ENCODE results near the gene ZNF804B. TPM values are rescaled to one million over a fixed set of nuclear protein-coding genes. Genes with fewer than 3 reads are reported as not detected.

ZNF804B gene
- 6.9 TPM for total RNA-seq

- no peak for FAIRE-seq
- peak; percentile 18 to 34 for DNase-seq (ENCODE audit: low spot score in 2 of 2)
Measured at GRCh38 chr7:88759230-88760135, at the start of gene ZNF804B. ZNF804B (plus strand) TSS chr7:88759700; CDS start chr7:88759977, 277 bp downstream.

- FAIRE-seq (no peak), DNase-seq (ENCODE audit: low spot score in 2 of 2) (no peak)
Measured at GRCh38 chr7:88735920-88736319, 23.6 kb upstream of the ZNF804B start.

GRCh38 chr7:88737632-88738031, 21.9 kb upstream of the ZNF804B start:
- DNase-seq (ENCODE audit: low spot score in 2 of 2) (no peak), FAIRE-seq (no peak)

GRCh38 chr7:88746126-88746525, 13.4 kb upstream of the ZNF804B start:
- FAIRE-seq (no peak), DNase-seq (ENCODE audit: low spot score in 2 of 2) (no peak)

- DNase-seq (ENCODE audit: low spot score in 2 of 2) = no peak
- no peak for FAIRE-seq
Measured at GRCh38 chr7:88756802-88757201, 2.7 kb upstream of the ZNF804B start.

DNA sequence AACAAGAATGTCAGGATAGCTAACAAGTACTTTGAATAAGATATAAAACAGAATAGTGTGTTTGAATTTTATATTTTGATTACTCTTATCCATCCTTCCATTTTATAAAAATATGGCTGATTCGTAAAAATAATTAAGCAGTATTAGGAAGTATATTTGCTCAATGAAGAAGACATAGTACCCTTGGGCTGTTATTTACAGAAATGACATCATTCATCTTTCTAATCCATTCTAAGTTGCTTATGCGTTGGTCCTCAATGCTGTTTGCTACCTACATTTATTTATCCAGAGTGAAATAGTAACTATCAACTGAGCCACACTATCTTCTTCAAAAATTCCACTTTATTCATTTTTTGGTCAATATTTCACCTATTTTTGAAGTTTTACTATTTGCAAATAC, 2.1 kb upstream of the ZNF804B start:
- FAIRE-seq = no peak
- DNase-seq (ENCODE audit: low spot score in 2 of 2) = no peak

DNA sequence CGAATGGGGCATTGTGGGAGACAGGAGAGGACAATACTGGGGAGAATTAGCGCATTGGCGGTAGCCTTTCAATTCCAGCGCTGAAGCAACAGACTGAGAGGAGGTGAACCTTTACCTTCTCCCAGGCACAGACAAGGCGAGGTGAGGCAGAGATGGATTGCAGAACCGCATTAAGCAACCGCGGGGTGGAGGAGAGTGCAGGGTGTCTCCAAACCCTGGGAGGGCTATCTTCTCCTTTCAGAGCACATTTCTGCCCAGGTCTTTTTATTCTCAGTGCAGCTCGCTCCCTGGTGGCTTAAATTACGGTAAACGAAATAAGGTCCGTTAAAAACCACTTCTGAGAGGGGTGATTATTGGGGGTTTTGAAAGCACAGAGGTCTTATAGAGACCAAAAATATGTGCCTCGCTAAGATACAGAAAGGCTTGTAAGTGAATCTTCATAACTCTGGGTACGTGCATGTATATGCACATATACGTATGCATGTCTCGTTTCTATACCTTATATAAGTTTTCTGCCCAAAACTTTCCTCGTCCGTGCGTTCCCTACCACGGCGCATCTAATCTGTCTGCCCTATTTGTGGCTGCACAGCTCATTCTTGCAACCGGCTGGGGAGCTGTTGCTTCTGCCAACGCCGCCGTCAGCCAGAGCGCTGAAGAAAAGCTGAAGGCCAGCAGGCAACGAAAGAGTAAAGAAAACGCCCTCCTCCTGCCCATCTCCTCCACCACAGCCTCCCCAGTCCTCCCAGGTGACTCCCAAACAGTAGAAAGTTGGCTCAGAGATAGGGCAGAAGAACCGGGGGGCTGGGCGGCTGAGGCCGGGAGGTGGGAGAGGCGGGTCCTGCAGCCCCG, 895 bp upstream of the ZNF804B start:
- DNase-seq (ENCODE audit: low spot score in 2 of 2) (peak; percentile 23 to 26), FAIRE-seq (no peak)

DNA sequence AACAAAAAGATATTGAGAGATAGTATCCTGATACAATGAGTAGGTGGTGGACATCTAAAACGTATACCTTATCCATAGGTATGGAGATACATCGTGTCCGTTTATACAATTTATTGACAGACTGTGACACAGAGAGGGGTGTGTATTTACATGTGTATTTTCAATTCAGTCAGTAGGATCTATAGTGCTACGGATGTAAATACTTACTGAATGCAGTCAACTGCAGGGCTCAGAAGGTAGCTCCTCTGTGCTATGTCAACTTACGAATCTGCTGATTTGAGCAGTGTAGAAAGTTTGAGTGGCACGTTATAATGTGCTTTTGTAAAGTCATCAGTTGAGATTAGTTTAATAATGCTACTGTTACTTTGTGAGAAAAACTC, 626 bp downstream of the ZNF804B start:
- FAIRE-seq = no peak
- DNase-seq (ENCODE audit: low spot score in 2 of 2) = no peak

DNA sequence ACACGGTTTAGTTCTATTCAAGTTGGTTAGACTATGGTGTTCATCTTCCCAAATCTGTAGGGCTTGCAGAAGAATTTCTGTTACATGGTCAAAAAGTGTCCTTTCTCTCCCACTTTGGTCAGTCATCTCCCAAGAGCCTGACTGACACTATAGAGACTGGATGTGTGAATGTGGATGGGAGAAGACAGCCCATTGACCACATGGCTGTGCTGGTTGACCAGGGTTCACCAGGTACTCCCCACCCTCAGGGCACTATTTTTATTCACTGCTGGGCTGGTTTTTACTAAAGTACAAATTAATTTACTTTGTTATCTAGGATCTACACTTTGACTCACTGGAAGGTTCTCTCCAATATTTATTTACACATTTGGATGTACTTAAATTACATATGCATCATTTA, 2.3 kb downstream of the ZNF804B start:
- no peak for FAIRE-seq

GRCh38 chr7:88771417-88771816, 11.9 kb downstream of the ZNF804B start:
- FAIRE-seq (no peak), DNase-seq (ENCODE audit: low spot score in 2 of 2) (no peak)

More for the DNA sequence above, 2.3 kb downstream of the ZNF804B start:
- DNase-seq (ENCODE audit: low spot score in 2 of 2) = no peak

GRCh38 chr7:88772776-88773175, 13.3 kb downstream of the ZNF804B start:
- DNase-seq (ENCODE audit: low spot score in 2 of 2) (no peak), FAIRE-seq (no peak)

- no peak for FAIRE-seq
- no peak for DNase-seq (ENCODE audit: low spot score in 2 of 2)
Measured at GRCh38 chr7:88775838-88776237, 16.3 kb downstream of the ZNF804B start.

DNA sequence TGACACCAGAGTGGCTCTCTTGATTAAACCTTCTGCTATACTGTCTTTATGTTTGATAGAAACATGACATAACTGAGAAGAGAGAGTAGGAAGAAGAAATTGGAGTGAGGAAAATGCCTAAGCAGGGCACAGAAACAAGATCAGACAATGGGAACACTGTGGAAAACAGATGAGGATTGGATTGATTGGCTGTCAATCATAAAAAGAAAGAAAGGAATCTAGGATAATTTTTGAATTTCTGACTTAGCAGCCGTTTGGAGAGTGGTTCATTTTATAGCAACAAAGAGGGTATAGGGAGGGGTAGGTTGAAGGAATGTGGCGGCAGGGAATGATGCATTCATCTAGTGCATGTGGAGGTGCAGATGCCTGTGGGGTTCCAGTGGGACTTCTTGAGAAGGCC, 28.3 kb downstream of the ZNF804B start:
- DNase-seq (ENCODE audit: low spot score in 2 of 2) (no peak), FAIRE-seq (no peak)

GRCh38 chr7:88789480-88790064, 30.1 kb downstream of the ZNF804B start:
- FAIRE-seq (no peak), DNase-seq (ENCODE audit: low spot score in 2 of 2) (no peak)

DNA sequence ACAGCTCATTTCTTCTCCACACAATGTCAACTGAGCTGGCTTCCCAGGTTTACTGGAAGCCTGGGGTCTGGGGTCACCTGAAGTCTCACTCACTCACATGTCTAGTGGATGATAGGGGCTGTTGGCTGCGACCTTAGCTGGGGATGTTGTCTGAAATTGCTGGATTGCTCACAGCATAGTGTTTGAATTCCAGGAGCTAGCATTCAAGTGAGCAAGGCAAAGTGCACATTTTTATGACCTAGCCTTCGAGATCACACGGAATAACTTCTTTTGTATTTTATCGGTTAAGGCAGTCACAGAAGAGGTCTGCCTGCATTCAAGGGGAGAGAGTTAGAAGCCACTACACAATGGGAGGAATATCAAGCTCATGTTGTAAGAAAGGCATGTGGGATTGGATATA, 32.4 kb downstream of the ZNF804B start:
- FAIRE-seq = no peak
- DNase-seq (ENCODE audit: low spot score in 2 of 2) = no peak

- DNase-seq (ENCODE audit: low spot score in 2 of 2) (no peak), FAIRE-seq (no peak)
Measured at GRCh38 chr7:88792361-88792760, 32.9 kb downstream of the ZNF804B start.

DNA sequence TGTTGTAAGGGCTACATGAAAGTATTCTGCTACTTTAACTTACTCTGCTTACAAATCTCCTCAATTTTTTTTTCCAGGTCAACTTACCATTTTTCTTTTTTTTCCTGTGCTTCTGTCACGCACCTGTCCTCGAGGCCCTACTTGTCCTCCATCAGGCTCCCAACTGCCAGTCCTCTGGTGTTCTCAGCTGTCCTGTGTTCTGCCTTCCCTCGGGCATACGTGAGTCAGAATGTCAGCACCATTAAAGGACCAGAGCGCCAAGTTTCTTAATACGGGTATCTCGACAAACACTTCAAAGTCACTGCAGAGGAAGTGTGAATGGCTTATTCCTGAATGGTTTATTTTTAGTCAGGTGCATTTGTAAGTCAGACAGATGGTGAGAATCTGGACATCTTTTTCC, 36.1 kb downstream of the ZNF804B start, which contains the start of gene TEX47:
Gene TEX47 (minus strand): TSS at position 185 of the 400 bp plus-strand sequence. CDS start 795 bp downstream, outside the sequence.
- no peak for FAIRE-seq
- no peak for DNase-seq (ENCODE audit: low spot score in 2 of 2)

- FAIRE-seq (no peak), DNase-seq (ENCODE audit: low spot score in 2 of 2) (no peak)
Measured at GRCh38 chr7:88801046-88801445, 41.5 kb downstream of the ZNF804B start.

- FAIRE-seq (no peak), DNase-seq (ENCODE audit: low spot score in 2 of 2) (no peak)
Measured at GRCh38 chr7:88806280-88807037, 47.0 kb downstream of the ZNF804B start.

- FAIRE-seq = no peak
- DNase-seq (ENCODE audit: low spot score in 2 of 2) = no peak
Measured at GRCh38 chr7:88818552-88818951, 59.1 kb downstream of the ZNF804B start.

Data from frontal cortex (tissue), 4 donors.